ENCODE measurements around the gene APC2.
"Not testable (repeated sequence)": the region's sequence is repeated elsewhere in the genome, so short reads cannot be mapped to it uniquely, and the experiment has no call there.

Gene APC2

GRCh38 chr19:1511318-1512317 lies 61.7 kb downstream of the APC2 start:
- no peak for DNase-seq (ENCODE audit: low read depth in 2 of 2)

- peak; percentile 52 to 75 for DNase-seq (ENCODE audit: low read depth in 2 of 2)
Observed at GRCh38 chr19:1512671-1513498, 63.0 kb downstream of the APC2 start, which contains the start of gene ADAMTSL5. ADAMTSL5 (minus strand) TSS chr19:1513019; CDS start chr19:1510943, 2,076 bp downstream.

DNA sequence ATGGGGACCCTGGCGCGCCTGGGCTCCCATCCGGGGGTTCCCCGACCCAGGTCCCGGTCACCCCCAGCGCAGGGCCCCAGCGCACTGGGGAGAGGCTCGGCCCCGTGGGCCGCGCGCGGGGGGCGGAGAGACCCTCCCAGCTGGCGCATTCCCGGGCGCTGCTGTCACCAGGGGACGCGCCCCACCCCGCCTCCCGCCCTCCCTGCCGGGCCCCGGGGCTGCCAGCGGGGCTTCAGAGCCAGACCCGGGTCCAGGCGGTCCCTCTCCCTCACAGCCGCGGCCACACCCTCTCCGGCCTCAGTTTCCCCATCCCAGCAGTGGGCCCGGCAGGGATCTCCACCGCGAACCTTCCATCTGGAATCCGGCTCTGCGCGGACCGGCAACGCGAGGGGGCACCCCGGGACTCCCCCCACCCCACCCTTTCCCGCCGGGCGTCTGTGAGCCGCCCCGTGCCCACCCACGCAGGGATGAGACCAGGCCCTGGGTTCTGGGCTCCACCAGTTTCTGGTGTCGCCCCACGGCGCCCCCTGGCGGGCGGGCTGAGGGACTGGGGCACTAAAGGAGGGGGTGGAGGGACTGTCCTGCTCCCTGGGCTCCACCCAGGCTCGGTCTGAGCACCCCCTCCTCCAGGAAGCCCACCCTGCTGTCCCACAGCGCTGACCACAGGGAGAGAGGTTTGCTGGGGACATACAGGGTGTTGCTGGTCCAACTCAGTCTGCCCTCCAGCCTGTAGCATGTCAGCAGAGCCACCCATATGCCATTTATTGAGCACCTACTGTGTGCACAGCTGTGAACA lies 63.8 kb downstream of the APC2 start:
- DNase-seq (ENCODE audit: low read depth in 2 of 2) = peak; percentile 65 to 74

GRCh38 chr19:1514295-1514661 lies 64.4 kb downstream of the APC2 start:
- DNase-seq (ENCODE audit: low read depth in 2 of 2) = no peak

DNA sequence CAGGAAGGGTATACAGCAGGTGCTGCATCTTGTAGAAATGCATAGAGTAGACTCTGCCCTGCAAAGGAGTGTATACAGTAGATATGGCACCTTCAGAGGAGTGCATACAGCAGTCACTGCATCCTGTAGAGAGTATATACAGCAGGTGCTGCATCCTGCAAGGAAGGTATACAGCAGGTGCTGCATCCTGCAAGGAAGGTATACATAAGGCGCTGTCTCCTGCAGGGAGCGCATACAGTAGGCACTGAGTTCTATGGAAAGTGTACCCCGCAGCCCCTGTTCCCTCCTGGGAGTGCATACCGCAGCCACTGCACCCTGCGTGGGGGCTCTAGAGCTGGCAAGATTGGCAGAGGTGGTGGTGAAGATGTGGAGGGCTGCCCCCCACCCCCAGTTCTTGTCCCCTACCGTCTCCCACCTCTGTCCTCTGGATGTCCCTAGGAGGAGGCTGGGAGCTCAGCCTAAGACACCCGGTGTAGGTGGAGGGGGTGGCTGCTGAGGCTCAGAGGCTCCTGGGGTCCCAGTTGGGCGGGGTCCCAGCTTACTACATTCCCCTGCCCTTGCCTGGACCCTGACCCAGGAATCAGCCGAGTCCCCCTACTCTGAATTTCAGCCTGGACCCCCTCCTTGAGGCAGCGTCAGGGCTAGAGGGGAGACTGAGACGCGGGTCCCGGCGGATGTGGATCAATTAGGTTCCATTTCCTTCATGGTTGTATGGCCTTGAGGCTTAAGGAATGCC lies 65.2 kb downstream of the APC2 start:
- no peak for DNase-seq (ENCODE audit: low read depth in 2 of 2)

DNA sequence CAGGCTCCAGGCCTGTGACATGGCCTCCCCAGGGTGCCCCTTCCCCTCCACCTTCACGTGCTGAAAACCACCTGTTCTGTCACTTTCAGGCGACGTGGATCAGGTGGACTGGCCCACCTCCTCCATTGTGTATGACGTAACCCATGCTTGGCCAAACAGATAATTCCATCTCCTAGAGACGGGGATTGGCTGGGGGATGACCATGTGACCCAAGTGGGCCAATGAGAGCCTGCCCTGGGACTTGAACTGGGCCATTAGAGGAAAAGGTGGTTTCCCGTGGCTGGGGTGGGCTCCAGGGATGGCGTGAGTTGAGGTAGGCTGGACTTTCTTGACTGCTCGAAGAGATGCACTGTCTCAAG lies 66.5 kb downstream of the APC2 start:
- DNase-seq (ENCODE audit: low read depth in 2 of 2) = no peak

DNA sequence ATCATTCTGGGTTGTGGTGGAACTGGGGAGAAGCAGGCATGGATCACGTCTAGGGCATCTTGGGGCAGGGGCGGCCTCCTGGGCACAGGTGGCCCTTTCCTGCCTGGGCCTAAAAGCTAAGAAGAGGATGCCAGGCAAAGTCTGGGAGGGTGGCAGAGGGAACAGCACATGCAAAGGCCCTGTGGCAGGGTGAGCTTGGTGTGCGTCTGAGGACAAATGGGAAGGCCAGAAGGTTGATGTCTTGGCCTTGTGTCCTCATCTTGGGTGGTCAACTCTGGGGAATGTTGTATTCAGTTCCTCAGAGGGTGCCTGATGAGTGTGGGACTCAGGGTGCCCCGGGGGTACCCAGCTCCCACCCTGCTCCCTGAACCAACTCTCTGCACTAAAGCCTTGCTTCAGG lies 68.5 kb downstream of the APC2 start:
- DNase-seq (ENCODE audit: low read depth in 2 of 2) = no peak

- DNase-seq (ENCODE audit: low read depth in 2 of 2) = not testable (repeated sequence)
Observed at GRCh38 chr19:1519802-1520201, 69.9 kb downstream of the APC2 start.

DNA sequence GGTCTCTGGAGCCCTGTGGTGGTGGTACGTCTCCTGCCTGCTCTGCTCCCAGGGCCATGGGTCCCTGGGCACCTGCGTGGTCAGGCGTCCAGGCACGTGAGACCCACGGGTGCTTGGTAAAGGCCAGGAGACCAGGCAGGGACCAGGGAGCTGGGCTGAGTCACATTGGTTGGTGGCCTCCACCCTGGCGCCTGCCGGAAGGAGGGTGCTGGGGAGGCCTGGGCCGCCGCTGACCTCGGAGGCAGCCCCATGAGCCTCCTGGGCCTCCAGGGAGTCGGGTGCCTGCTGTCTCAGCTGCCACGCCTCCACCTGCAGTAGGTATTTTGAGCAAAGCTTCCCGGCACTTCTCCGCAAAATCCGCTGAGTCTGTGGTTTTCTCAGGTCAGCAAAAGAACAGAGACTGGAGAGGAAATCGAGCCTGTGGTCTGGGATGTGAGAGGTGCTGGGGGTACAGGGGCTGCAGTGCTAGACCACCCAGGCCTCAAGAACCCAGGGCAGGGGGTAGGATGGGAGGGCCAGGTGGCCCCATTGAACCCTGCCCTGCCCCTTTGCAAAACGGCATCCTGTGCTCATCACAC lies 70.4 kb downstream of the APC2 start:
- DNase-seq (ENCODE audit: low read depth in 2 of 2) = no peak

GRCh38 chr19:1521636-1522035 lies 71.7 kb downstream of the APC2 start:
- DNase-seq (ENCODE audit: low read depth in 2 of 2) = no peak

- DNase-seq (ENCODE audit: low read depth in 2 of 2) = no peak
Observed at GRCh38 chr19:1522061-1522460, 72.1 kb downstream of the APC2 start.

DNA sequence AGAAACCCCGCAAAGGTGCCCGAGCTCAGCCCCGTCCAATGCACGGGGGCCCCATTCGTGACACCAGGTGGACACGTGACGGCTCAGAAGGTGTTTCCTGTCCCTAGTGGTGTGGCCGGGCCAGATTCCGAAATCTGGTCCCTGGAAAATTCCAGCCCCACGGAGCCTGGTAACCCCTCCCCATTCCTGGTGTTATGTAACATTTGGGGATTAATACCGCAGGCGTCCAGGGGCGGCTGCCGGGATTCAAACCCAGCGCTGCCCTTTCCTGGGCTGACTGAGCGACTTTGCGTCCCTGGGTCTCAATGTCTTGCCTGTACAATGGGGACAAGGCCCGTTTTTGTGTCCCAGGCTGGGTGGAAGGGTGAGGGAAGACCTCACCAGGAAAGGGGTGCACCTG lies 72.9 kb downstream of the APC2 start:
- DNase-seq (ENCODE audit: low read depth in 2 of 2) = no peak
